ENCODE data around the gene PLA2G4F.

The PLA2G4F gene

DNA sequence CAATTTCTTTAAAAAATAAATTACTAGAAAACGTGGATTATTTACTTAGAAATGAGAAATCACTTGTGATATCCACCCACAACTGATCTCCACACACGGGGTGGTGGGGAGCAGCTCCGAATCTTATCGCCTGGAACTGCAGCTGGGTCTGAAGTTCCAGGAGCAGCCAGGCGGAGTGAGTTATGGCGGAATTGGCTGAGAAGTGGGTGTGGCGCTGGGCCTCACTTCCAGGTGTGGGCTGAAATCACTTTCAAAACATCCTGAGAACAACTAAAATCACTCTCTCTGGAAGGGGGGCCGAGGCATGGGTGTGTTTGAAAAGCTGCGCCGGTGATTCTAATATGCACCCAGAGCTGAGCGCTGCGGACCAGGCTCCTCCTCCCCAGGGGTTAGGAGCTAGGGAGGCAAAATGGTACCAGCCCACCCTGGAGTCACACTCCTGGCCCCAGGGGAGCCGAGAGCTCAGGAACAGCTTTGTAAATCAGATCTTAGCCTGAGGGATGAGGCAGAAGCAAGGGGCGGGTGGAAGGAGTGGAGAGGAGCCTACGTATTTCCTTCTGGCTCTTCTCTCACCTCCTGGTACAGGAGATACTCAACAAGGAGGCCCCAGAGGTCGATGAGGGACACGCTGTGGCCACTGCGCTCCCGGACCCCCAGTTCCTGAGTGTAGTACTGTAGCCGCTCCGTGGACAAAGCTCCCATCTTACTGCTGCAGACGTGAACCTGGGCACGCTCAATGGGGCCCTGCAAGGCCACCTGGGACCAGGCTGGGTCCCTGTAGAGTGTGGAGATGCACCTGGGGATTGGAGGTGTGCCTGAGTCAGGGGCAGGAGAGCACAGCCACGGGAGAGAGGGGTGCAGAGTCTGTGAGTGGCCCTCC, 9.6 kb downstream of the PLA2G4F start:
- Mint-ChIP-seq H3K36me3 (ENCODE audit: low read depth) (no peaks in the 10 kb centered on the region), H3K27ac (no peak overlapping the region), H3K27me3 (no peaks in the 10 kb centered on the region), H3K4me1 (ENCODE audit: low read depth) (no peaks in the 10 kb centered on the region), H3K4me3 (no peak overlapping the region), H3K9me3 (no peaks in the 10 kb centered on the region)

DNA sequence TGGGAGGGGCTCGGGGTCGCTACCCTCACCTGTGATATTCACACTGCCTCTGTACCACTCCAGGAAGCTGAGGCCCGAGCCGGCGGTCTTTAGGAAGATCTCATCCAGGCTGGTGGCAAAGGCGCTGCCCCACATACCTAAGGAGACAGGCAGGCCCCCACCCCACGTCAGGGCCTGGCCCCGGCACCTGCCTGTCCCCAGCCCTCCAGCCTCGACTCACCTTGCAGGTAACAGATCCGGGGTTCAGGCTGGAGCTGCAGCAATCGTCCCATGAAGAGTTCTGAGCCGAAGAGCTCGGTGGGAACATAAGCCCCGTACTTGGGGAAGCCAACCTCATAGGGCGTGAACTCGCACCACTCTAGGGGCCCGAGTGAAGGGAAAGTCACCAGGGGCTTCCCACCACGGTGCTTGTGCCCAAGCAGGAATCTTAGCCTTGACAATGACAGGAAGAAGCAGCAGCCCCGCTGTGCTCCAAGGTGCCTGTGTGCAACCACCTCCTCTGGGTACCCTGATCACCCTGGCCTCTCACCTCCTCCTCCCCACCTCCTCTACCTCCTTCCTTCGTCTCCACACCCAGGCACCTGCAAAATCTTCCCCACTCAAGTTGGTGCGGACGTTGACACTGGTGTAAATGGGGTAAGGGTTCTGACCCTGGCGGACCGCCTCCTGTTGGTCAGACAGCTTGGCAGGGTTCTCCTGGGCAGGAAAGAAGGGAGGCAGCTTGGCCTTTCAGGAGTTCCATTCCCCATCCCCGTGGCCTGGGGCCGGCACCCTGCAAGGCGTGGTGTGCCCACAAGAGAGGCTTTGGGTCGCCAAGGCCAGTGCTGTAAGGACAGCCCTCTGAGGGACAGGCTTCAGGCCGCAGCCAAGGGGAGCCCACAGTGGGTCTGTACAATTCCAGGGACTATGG, 10.6 kb downstream of the PLA2G4F start:
- no peaks in the 10 kb centered on the region for H3K27me3 Mint-ChIP-seq
- H3K4me3 Mint-ChIP-seq, result no peak overlapping the region
- no peaks in the 10 kb centered on the region for H3K9me3 Mint-ChIP-seq
- H3K36me3 Mint-ChIP-seq (ENCODE audit: low read depth), result no peaks in the 10 kb centered on the region
- H3K27ac Mint-ChIP-seq, result no peak overlapping the region
- no peaks in the 10 kb centered on the region for H3K4me1 Mint-ChIP-seq (ENCODE audit: low read depth)

DNA sequence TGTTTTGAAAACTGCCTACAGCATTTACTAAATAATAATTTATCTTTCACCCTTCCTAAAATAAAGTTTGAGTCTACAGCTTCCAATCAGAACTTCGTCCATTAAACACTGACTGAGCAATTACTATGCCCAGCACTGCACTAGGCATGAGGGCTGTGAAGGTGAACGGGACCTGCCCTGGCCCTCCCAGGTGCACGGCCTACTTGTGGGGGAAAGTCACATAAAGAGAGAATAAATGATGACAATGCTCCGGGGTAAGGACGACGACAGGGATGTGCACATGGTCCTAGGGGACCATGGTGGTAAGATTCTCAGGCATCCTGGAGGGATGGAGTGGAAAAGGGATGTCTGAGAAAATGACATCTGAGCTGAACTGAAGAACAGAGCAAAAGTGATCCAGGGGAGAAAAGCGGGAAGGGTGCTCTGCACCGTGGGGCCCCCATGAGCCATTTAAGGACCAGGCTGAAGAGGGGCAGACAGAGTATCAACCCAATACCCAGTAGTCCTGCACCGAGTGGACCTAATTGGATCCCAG, 11.5 kb downstream of the PLA2G4F start:
- H3K27me3 Mint-ChIP-seq, result no peaks in the 10 kb centered on the region
- no peaks in the 10 kb centered on the region for H3K36me3 Mint-ChIP-seq (ENCODE audit: low read depth)
- no peak overlapping the region for H3K27ac Mint-ChIP-seq
- H3K4me3 Mint-ChIP-seq, result no peak overlapping the region
- no peaks in the 10 kb centered on the region for H3K9me3 Mint-ChIP-seq
- H3K4me1 Mint-ChIP-seq (ENCODE audit: low read depth), result no peaks in the 10 kb centered on the region

DNA sequence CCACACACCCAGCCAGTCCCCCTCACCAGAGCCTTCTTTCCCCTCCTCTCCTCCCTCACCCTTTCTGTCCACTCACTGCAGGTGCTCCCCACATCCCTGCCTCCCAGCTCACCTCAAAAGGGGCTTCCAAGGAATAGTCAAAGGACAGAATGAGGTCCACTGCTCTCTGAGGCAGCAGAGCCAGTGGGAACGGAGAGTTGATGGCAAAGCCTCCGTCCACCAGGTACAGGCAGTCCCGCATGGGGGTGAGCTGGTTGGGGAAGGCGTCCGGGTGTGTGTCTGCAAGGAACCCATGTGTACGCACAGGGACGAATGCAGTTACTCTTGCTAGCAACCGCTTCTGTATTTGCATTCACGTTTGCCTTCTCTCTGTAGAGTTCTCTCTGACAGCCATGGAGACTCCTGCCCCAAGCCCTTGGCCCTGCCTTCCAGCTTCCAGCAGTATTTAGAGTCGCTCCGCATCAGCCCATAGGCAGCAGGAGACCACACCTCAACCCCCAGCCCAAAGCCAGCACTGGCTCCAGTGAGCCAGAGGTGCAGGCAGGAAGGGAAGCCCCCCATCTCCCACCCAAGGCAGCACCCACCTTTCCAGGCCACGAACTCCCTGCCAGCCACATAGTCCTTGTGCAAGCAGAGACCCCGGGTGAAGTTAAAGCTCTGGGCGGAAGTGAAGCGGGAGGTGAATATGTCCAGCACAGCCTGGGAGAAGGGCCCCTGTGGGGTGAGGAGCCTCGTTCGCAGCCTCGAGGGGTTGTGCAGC, 12.4 kb downstream of the PLA2G4F start:
- H3K27ac Mint-ChIP-seq, result no peak overlapping the region
- H3K4me1 Mint-ChIP-seq (ENCODE audit: low read depth), result no peaks in the 10 kb centered on the region
- H3K36me3 Mint-ChIP-seq (ENCODE audit: low read depth), result no peaks in the 10 kb centered on the region
- no peak overlapping the region for H3K4me3 Mint-ChIP-seq
- no peaks in the 10 kb centered on the region for H3K27me3 Mint-ChIP-seq
- H3K9me3 Mint-ChIP-seq, result no peaks in the 10 kb centered on the region

DNA sequence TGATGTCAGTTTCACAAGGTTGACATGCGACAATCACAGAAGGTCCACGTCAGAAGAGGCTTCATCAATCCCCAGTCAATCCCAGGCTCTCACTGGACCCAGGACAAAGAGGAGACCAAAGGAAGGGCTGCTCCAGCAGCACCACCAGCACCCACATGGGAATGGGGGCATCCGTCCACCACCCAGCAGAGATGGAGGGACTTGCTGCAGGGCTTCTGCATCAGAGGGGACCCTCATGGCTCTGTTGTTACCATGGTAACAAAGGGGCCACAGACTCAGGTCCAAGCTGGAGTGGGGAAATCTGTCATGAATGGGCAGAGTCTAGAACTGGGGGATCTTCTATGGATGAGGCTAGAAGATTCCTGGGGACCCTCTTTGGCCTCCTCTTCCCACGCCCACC, 13.1 kb downstream of the PLA2G4F start:
- Mint-ChIP-seq H3K36me3 (ENCODE audit: low read depth) (no peaks in the 10 kb centered on the region), H3K9me3 (no peaks in the 10 kb centered on the region), H3K4me1 (ENCODE audit: low read depth) (no peaks in the 10 kb centered on the region), H3K27ac (no peak overlapping the region), H3K27me3 (no peaks in the 10 kb centered on the region), H3K4me3 (no peak overlapping the region)

DNA sequence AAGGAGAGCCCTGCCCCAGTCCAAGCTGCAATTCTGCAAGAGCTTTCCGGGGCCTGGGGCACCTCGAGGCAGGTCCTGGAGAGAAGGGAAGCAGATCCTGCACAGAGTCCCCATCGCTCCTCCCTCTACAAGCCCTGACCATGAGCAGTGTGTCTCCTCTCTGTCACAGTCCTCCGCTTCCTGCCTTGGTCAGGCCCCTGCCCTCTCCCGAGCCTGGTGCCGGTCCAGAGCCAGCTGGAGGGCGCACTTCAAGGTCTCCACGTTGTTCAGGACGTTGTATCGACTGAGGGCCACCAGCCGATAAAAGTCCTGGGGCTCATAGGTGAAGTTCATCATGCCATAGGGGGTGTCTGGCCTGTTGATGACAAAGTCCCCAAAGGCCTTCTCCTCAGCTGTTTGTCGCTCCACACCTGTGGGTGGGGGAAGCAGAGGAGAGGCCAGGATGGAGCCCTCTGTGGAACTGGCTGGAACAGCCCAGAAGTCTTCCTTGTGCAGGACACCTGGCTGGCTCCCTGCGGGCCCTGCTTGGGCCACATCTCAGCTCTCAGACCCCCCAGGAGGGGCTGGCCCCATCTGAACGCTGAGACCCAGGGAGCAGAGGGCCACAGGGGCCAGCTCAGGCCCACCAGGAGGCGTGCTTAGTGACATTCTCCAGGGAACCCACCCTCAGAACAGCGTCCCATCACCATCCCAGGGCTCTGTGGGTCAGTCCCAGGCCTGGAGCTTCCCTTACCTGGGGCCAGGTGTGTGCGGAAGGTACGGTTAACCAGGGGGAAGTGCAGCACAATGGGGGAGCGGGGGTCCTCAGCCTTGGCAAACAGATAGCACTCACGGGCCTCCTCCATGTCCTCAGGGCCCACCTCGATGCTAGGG, 14.4 kb downstream of the PLA2G4F start:
- H3K27me3 Mint-ChIP-seq, result no peaks in the 10 kb centered on the region
- no peaks in the 10 kb centered on the region for H3K4me1 Mint-ChIP-seq (ENCODE audit: low read depth)
- H3K4me3 Mint-ChIP-seq, result no peak overlapping the region
- no peaks in the 10 kb centered on the region for H3K36me3 Mint-ChIP-seq (ENCODE audit: low read depth)
- no peaks in the 10 kb centered on the region for H3K9me3 Mint-ChIP-seq
- H3K27ac Mint-ChIP-seq, result no peak overlapping the region

DNA sequence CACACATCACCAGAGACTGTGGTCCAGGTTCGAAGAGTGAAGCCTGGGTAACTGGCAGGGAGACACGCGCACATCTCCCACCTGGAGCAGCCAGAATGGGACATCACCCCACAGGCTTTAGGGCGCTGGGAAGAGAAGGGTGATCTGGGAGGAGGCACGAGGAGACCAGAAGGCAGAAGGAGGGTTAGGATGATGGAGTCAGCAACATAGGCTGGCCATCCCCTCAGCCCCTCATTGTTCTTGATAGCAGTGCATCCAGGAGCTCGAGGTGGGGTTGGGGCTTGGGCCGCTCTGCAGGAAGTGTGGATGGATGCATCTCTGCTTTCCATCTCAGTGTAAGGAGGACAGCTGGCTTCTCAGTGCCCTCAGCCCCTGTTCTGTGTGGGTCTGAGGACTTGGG, 15.2 kb downstream of the PLA2G4F start:
- Mint-ChIP-seq H3K27me3 (no peaks in the 10 kb centered on the region), H3K4me3 (no peak overlapping the region), H3K27ac (no peak overlapping the region), H3K9me3 (no peaks in the 10 kb centered on the region), H3K4me1 (ENCODE audit: low read depth) (no peaks in the 10 kb centered on the region), H3K36me3 (ENCODE audit: low read depth) (no peaks in the 10 kb centered on the region)

DNA sequence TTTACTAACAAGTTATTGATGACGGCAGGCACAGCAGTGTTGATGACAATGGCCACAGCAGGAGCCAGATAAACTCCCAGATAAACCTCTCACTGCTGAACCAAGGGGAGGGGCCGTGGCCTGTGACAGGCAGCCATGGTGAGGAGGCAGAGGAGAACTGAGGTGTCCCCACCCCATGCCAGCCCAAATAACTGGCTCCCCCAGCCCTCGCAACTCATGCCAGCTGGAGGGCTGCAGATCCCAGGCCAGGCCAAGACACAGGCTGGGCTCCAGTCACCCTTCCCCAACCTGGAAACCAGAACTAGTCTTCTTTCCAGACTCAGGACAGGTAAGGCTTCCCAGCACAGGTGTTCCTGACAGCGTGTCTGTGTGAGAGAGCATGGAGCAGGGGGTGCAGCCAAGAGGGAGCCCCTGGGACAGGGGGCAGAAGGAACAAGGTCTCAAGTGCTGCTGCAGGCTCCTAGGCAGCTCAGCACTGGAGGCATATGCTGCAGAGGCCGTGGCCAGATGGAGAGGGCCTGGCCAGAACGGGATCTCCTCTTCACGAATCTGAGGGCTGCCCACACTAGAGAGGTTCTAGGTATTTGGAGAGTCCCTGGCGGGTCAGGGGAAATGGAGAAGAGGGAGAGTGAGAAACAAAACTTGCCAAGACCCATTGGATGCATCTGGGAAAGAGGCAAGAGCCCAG, 15.9 kb downstream of the PLA2G4F start:
- Mint-ChIP-seq H3K4me1 (ENCODE audit: low read depth) (no peaks in the 10 kb centered on the region), H3K9me3 (no peaks in the 10 kb centered on the region), H3K4me3 (no peak overlapping the region), H3K27me3 (no peaks in the 10 kb centered on the region), H3K27ac (no peak overlapping the region), H3K36me3 (ENCODE audit: low read depth) (no peaks in the 10 kb centered on the region)

DNA sequence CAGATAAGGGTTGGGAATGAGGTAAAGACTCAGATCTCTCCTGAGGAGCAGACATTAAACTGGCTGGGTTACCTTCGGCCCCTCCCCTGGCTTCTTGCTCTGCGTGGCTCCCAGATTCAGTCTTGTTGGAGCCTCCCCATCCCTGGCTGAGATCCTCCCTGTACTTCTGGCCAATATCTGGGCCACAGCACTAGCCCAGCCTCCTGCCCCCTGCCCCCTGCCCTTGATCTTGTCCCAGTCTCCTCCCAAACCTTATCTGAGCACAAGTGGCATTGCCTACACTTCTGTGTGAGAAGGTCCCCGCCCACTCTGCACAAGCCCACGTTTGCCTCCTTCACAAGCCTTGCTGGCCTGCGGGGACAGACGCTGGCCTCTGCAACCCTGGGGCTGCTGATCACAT, 16.8 kb downstream of the PLA2G4F start:
- Mint-ChIP-seq H3K4me3 (no peak overlapping the region), H3K9me3 (no peaks in the 10 kb centered on the region), H3K27me3 (no peaks in the 10 kb centered on the region), H3K27ac (no peak overlapping the region), H3K4me1 (ENCODE audit: low read depth) (no peaks in the 10 kb centered on the region), H3K36me3 (ENCODE audit: low read depth) (no peaks in the 10 kb centered on the region)

DNA sequence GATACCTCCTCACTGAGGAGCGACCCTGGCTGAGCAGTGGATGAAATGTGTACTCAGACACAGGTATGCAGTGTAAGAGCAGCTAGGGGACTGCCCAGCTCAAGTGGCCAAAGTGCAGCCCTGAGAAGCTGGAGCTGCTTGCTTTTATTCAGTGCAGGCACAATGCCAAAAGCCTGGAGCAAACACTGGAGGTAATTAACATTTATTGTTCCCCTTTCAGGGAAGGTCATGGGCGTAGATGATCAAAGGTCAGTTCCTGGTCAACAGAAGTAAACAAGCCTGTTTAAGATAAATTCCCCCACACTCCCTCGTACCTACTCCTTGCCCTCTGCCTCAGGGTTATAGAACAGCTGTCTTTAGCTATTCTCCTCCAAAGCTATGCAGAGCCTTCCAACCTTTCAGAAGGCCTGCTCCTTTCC, 17.5 kb downstream of the PLA2G4F start:
- no peak overlapping the region for H3K27ac Mint-ChIP-seq
- no peaks in the 10 kb centered on the region for H3K27me3 Mint-ChIP-seq
- no peaks in the 10 kb centered on the region for H3K4me1 Mint-ChIP-seq (ENCODE audit: low read depth)
- H3K4me3 Mint-ChIP-seq, result no peak overlapping the region
- no peaks in the 10 kb centered on the region for H3K9me3 Mint-ChIP-seq
- no peaks in the 10 kb centered on the region for H3K36me3 Mint-ChIP-seq (ENCODE audit: low read depth)

DNA sequence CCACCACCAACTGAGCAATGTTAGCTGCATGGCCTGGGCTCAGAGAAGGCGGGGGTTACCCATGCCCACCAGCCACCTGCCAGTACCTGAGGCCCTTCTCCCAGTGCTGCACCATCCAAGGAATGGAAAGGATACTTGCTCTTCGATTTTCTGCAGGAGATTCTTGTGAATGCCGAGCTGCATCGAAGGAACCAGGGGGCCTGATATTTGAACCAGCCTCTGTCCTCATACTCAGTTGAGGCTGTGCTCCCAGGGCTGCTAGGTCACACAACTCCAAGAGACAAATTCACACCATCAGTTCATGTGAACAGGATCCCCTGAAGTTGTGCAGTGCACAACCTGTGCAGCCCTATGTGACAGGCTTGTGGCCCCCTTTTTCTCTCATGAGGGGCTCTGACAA, 18.0 kb downstream of the PLA2G4F start:
- Mint-ChIP-seq H3K4me3 (no peak overlapping the region), H3K27ac (no peak overlapping the region), H3K4me1 (ENCODE audit: low read depth) (no peaks in the 10 kb centered on the region), H3K36me3 (ENCODE audit: low read depth) (no peaks in the 10 kb centered on the region), H3K9me3 (no peaks in the 10 kb centered on the region), H3K27me3 (peaks cover under 1% of the 10 kb centered on the region)

DNA sequence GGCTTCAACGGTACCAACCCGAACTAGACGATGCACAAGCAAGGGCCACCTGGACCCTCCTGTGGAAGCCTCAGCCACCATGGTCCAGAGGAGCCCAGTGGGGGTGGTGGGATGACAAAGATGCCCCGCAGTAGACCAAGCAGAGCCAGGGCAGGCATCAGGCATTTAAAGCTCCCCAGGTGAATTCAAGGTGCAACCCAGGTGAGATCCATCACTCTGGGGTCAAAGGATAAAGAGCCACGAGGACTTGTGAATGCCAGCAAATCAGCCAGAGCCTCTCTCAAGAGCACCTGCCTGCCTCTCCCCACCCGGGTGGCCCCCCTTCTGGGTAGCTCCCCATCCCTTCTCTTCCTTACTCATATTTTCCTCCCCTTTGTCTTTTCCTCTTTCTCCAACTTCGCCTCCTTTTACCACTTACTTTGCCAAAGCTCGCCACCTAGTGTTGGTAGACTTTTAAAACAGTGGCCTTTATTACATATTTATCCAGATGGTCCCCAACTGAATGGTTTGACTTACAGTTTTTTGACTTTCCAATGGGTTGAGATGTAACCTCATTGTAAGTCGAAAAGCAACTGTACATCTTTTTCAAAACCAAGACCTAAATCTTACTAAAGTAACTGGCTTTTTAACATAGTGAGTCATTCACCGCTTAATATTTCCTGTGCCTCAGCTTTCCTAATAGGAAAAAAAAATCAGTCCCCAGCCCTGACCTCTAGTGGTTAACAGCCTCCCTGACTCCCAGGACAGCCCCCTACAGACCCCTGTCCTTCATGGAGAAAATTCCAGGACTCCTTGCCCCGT, 18.8 kb downstream of the PLA2G4F start:
- no peak overlapping the region for H3K27ac Mint-ChIP-seq
- no peaks in the 10 kb centered on the region for H3K9me3 Mint-ChIP-seq
- no peak overlapping the region for H3K4me3 Mint-ChIP-seq
- no peaks in the 10 kb centered on the region for H3K36me3 Mint-ChIP-seq (ENCODE audit: low read depth)
- H3K27me3 Mint-ChIP-seq, result peaks cover 3% of the 10 kb centered on the region
- no peaks in the 10 kb centered on the region for H3K4me1 Mint-ChIP-seq (ENCODE audit: low read depth)

DNA sequence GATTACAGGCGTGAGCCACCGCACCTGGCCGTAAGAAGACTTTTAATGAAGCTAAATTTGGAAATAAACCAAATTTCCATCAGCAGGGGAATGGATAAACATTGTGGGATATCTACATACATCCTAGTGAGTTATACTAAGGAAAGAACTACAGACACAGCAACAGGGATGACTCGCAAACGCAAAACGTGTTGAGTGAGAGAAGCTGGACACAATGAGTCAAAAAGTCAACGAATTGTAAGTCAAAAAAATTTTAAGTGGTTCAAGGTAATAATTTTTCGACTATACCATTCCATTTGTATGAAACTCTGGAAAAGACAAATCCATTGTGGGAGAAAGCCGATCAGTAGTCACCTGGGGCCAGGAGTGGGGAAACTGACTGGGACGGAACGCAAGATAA, 19.9 kb downstream of the PLA2G4F start:
- H3K4me1 Mint-ChIP-seq (ENCODE audit: low read depth), result no peaks in the 10 kb centered on the region
- no peak overlapping the region for H3K27ac Mint-ChIP-seq
- H3K36me3 Mint-ChIP-seq (ENCODE audit: low read depth), result no peaks in the 10 kb centered on the region
- H3K9me3 Mint-ChIP-seq, result no peaks in the 10 kb centered on the region
- peaks cover 3% of the 10 kb centered on the region for H3K27me3 Mint-ChIP-seq
- H3K4me3 Mint-ChIP-seq, result no peak overlapping the region
